HEK293 (cell line): ENCODE data around the gene NDRG4.

ENCODE experiments used
- CTCF ChIA-PET: fragments of 350-600 bp; formaldehyde crosslinking; extraction: SDS; loops from one replicate; lab custom pipeline; 2021; ENCODE audit warnings: antibody characterized with exemption; lab: Yijun Ruan, JAX
- POLR2A ChIA-PET: fragments of 300-600 bp; formaldehyde crosslinking; extraction: SDS; loops from one replicate; lab custom pipeline; 2020; ENCODE audit warnings: antibody characterized with exemption, inconsistent platforms; lab: Yijun Ruan, JAX
- H3K27ac ChIP-seq: fragments of 200-500 bp; sonication (Bioruptor generic); 2 replicates; pipeline ENCODE4 v1.5.1; 2014; ENCODE audit warnings: low read depth, low read length, control low read depth, inconsistent platforms; ENCODE audit errors: extremely low read depth
- H3K36me3 ChIP-seq, 2 experiments: fragments of 200-500 bp in 1 of 2; sonication (Bioruptor generic) in 1 of 2; 1 replicate in 1 of 2; 2 replicates in 1 of 2; pipeline ENCODE4 v1.5.1; 2014 to 2017; ENCODE audit warnings: inconsistent platforms in 2 of 2, low read length in 2 of 2; ENCODE audit not compliant: control insufficient read depth in 2 of 2, insufficient read depth in 1 of 2
- H3K4me1 ChIP-seq: fragments of 200-500 bp; sonication (Bioruptor generic); 2 replicates; pipeline ENCODE4 v1.5.1; 2014; ENCODE audit warnings: mild to moderate bottlenecking, low read length, inconsistent platforms; ENCODE audit not compliant: control insufficient read depth, insufficient read depth
- H3K4me3 ChIP-seq: 2 replicates; pipeline ENCODE4 v1.5.1; 2011; ENCODE audit warnings: low read depth, mild to moderate bottlenecking, control low read depth, low read length, moderate library complexity
- H3K9me3 ChIP-seq: fragments of 200-500 bp; sonication (Bioruptor generic); 2 replicates; pipeline ENCODE4 v1.5.1; 2014; ENCODE audit warnings: low read depth, low read length, inconsistent platforms; ENCODE audit not compliant: control insufficient read depth, insufficient read depth
- FEZF1 ChIP-seq: fragments of 450-650 bp; formaldehyde crosslinking; IDR thresholded peaks from 2 replicates; pipeline ENCODE4 v1.5.1; 2016; ENCODE audit warnings: missing biosample characterization, missing genetic modification characterization
- GLI4 ChIP-seq: fragments of 450-650 bp; formaldehyde crosslinking; IDR thresholded peaks from 2 replicates; pipeline ENCODE4 v1.5.1; 2016; ENCODE audit warnings: missing biosample characterization, missing genetic modification characterization
- HIC1 ChIP-seq: fragments of 450-650 bp; formaldehyde crosslinking; IDR thresholded peaks from 2 replicates; pipeline ENCODE4 v1.5.1; 2016; ENCODE audit warnings: missing biosample characterization, missing genetic modification characterization
- HOXC10 ChIP-seq: sonication (generic); formaldehyde crosslinking; IDR thresholded peaks from 2 replicates; pipeline ENCODE4 v1.8.1; 2023; ENCODE audit warnings: mild to moderate bottlenecking, missing genetic modification reagents
- KLF1 ChIP-seq: fragments of 450-650 bp; formaldehyde crosslinking; IDR thresholded peaks from 2 replicates; pipeline ENCODE4 v1.5.1; 2016; ENCODE audit warnings: missing biosample characterization, missing genetic modification characterization
- PATZ1 ChIP-seq: fragments of 450-650 bp; formaldehyde crosslinking; IDR thresholded peaks from 2 replicates; pipeline ENCODE4 v1.5.1; 2016; ENCODE audit warnings: missing biosample characterization, missing genetic modification characterization
- ZBTB26 ChIP-seq: fragments of 450-650 bp; formaldehyde crosslinking; optimal IDR thresholded peaks from 2 replicates; pipeline ENCODE3; 2016; ENCODE audit warnings: missing biosample characterization, mild to moderate bottlenecking, missing genetic modification characterization
- ZNF140 ChIP-seq: fragments of 450-650 bp; formaldehyde crosslinking; IDR thresholded peaks from 2 replicates; pipeline ENCODE4 v1.5.1; 2016; ENCODE audit warnings: missing biosample characterization, missing genetic modification characterization
- ZNF211 ChIP-seq: fragments of 450-650 bp; formaldehyde crosslinking; IDR thresholded peaks from 2 replicates; pipeline ENCODE4 v1.5.1; 2016; ENCODE audit warnings: low read depth, missing biosample characterization, missing genetic modification characterization
- ZNF280D ChIP-seq: fragments of 450-650 bp; formaldehyde crosslinking; IDR thresholded peaks from 2 replicates; pipeline ENCODE4 v1.5.1; 2016; ENCODE audit warnings: missing biosample characterization, missing genetic modification characterization
- ZNF324 ChIP-seq: fragments of 450-650 bp; formaldehyde crosslinking; IDR thresholded peaks from 2 replicates; pipeline ENCODE4 v1.5.1; 2016; ENCODE audit warnings: missing biosample characterization, missing genetic modification characterization
- ZNF391 ChIP-seq: fragments of 450-650 bp; formaldehyde crosslinking; IDR thresholded peaks from 2 replicates; pipeline ENCODE4 v1.5.1; 2016; ENCODE audit warnings: low read depth, missing biosample characterization, missing genetic modification characterization, borderline replicate concordance
- ZNF416 ChIP-seq: fragments of 450-650 bp; formaldehyde crosslinking; IDR thresholded peaks from 2 replicates; pipeline ENCODE4 v1.5.1; 2016; ENCODE audit warnings: missing biosample characterization, missing genetic modification characterization
- ZNF426 ChIP-seq: fragments of 450-650 bp; formaldehyde crosslinking; IDR thresholded peaks from 2 replicates; pipeline ENCODE4 v1.5.1; 2017; ENCODE audit warnings: missing biosample characterization, missing genetic modification characterization, mild to moderate bottlenecking, inconsistent platforms, moderate library complexity
- ZNF473 ChIP-seq: fragments of 450-650 bp; formaldehyde crosslinking; IDR thresholded peaks from 2 replicates; pipeline ENCODE4 v1.5.1; 2017; ENCODE audit warnings: missing biosample characterization, missing genetic modification characterization
- ZNF48 ChIP-seq: fragments of 450-650 bp; formaldehyde crosslinking; IDR thresholded peaks from 2 replicates; pipeline ENCODE4 v1.5.1; 2016; ENCODE audit warnings: missing biosample characterization, missing genetic modification characterization
- ZNF571 ChIP-seq: fragments of 450-650 bp; formaldehyde crosslinking; IDR thresholded peaks from 2 replicates; pipeline ENCODE4 v1.5.0; 2017; ENCODE audit warnings: missing biosample characterization, missing genetic modification characterization
- ZNF596 ChIP-seq: fragments of 450-650 bp; IDR thresholded peaks from 2 replicates; pipeline ENCODE4 v1.5.0; 2018; ENCODE audit warnings: missing biosample characterization, mild to moderate bottlenecking, missing genetic modification characterization, moderate library complexity
- ZNF600 ChIP-seq: fragments of 450-650 bp; formaldehyde crosslinking; IDR thresholded peaks from 2 replicates; pipeline ENCODE4 v1.5.1; 2016; ENCODE audit warnings: missing biosample characterization, missing genetic modification characterization
- ZNF707 ChIP-seq: fragments of 450-650 bp; formaldehyde crosslinking; IDR thresholded peaks from 2 replicates; pipeline ENCODE4 v1.5.1; 2016; ENCODE audit warnings: missing biosample characterization, missing genetic modification characterization
- ZNF747 ChIP-seq: fragments of 450-650 bp; formaldehyde crosslinking; IDR thresholded peaks from 2 replicates; pipeline ENCODE4 v1.5.1; 2016; ENCODE audit warnings: missing biosample characterization, missing genetic modification characterization
- ZNF777 ChIP-seq: fragments of 450-650 bp; formaldehyde crosslinking; IDR thresholded peaks from 2 replicates; pipeline ENCODE4 v1.5.1; 2017; ENCODE audit warnings: missing biosample characterization, missing genetic modification characterization, borderline replicate concordance

Gene NDRG4

DNA sequence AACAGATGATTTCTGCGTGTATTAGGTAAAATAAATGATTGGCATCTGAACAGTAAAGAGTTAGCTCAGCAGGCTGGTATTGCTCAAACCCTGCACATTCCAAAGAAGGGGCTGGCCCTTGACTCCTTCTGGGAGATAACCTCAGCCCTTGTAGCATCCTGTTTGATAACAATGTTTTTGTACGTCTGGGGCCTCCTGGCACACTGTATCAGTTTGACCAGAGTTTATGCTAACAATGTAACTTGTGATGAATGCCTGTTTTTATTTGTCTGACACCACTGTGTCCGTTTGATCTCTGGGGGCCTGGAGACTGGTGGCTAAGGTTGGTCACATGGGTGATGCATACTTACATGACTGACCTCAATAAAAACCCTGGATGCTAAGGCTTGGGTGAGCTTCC is 43.8 kb upstream of the NDRG4 start (continued):
- TF ChIP-seq ZNF48 = no peak
- TF ChIP-seq ZNF571 (tag by site-specific recombination) = no peak
- no peak for TF ChIP-seq KLF1 (tag by site-specific recombination)
- TF ChIP-seq HOXC10 (CRISPR knock-in tag) = no peak
- no peak for TF ChIP-seq FEZF1
- TF ChIP-seq ZNF426 (tag by site-specific recombination) = no peak
- TF ChIP-seq ZNF707 (tag by site-specific recombination) = no peak
- TF ChIP-seq ZNF747 (tag by site-specific recombination) = no peak

DNA sequence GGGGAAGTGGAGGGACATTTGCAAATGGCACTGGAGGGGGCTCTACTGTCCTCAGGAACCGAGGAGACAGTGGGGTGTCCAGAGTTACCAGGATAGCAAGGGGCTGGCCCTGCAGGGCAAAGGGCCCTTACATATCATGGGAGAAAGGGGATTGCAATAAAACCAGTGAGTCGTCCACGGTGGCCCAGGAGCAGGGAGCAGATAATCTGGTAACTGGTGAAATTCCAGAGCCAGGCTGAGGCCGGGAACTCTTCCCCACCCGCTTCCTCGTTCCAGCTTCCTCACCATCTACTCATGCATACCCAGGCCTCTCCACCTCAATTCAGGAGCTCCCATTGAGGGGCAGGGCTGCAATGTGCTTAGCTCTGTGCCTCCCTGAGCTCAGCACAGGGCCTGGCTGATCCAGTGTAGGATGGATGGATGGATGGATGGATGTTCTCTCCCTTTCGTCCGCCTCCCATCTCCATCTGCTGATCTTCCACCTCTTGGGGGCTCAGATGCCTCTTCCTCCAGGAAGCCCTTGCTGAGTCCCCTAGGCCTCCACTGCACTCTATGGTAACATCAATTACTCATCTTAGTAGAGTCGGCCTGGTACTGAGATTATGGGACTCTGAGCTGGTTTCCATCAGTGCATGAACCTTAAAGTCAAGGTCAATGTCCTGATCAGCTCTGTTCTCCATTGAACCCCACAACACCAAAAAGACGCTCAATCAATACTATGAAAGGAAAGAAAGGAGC is 41.2 kb upstream of the NDRG4 start:
- CTCF ChIA-PET = interaction anchor here (0.6 to 1.6 kb wide), 3 partner anchors 28 to 124 kb away, joined by 3 to 6 read pairs (median 4); no protein-coding TSS in a partner anchor
- Histone ChIP-seq H3K4me1 (0 out of 2 replicates have a peak, but pooled peaks cover 3% of the 10 kb centered on the region), H3K27ac (no peak overlapping the region), H3K9me3 (no peaks in the 10 kb centered on the region), H3K36me3 (no peaks in the 10 kb centered on the region), H3K4me3 (no peak overlapping the region)
- TF ChIP-seq ZNF324 (tag by site-specific recombination) = no peak
- no peak for TF ChIP-seq PATZ1
- no peak for TF ChIP-seq ZNF473
- TF ChIP-seq ZNF416 = no peak
- TF ChIP-seq ZNF600 (tag by site-specific recombination) = no peak
- no peak for TF ChIP-seq ZNF140 (tag by site-specific recombination)
- no peak for TF ChIP-seq HIC1 (tag by site-specific recombination)
- no peak for TF ChIP-seq ZNF777 (tag by site-specific recombination)
- TF ChIP-seq ZNF280D (tag by site-specific recombination) = no peak
- no peak for TF ChIP-seq GLI4
- TF ChIP-seq ZNF391 = no peak
- TF ChIP-seq ZBTB26 (tag by site-specific recombination) = no peak
- no peak for TF ChIP-seq ZNF211
- no peak for TF ChIP-seq ZNF596
- POLR2A ChIA-PET = no interaction called here
